Stimulated activated naive CD8-positive, alpha-beta T cell treated with anti-CD3 and anti-CD28 coated beads, Interleukin-15, amount 100 ng/mL, for 72 hours (primary cell): ENCODE measurements around the gene GJB5.

Experiments used
- ATAC-seq: fragments of 150-1000 bp; cut with Tn5 transposase; 2 replicates; pipeline ENCODE4 v1.10.0; 2021; ENCODE audit warnings: mild to moderate bottlenecking, moderate library complexity
- DNase-seq, 2 donors: peaks; one replicate each; pipeline ENCODE4 v3.0.0; 2021 to 2022
- H3K27ac Mint-ChIP-seq, 2 donors: one replicate each; pipeline ENCODE4 v1.8.0; 2022; ENCODE audit warnings: mild to moderate bottlenecking in 2 of 2, mixed read lengths in 2 of 2, moderate library complexity in 2 of 2
- H3K27me3 Mint-ChIP-seq: one replicate; pipeline ENCODE4 v1.8.0; 2022; ENCODE audit warnings: mixed read lengths
- H3K4me1 Mint-ChIP-seq: one replicate; pipeline ENCODE4 v1.8.0; 2022; ENCODE audit warnings: mild to moderate bottlenecking, mixed read lengths
- H3K4me3 Mint-ChIP-seq, 2 donors: one replicate each; pipeline ENCODE4 v1.8.0; 2022; ENCODE audit warnings: mild to moderate bottlenecking in 2 of 2, mixed read lengths in 2 of 2, moderate library complexity in 1 of 2
- H3K9me3 Mint-ChIP-seq, 2 donors: one replicate each; pipeline ENCODE4 v1.8.0; 2022; ENCODE audit warnings: mixed read lengths in 2 of 2

Gene GJB5

DNA sequence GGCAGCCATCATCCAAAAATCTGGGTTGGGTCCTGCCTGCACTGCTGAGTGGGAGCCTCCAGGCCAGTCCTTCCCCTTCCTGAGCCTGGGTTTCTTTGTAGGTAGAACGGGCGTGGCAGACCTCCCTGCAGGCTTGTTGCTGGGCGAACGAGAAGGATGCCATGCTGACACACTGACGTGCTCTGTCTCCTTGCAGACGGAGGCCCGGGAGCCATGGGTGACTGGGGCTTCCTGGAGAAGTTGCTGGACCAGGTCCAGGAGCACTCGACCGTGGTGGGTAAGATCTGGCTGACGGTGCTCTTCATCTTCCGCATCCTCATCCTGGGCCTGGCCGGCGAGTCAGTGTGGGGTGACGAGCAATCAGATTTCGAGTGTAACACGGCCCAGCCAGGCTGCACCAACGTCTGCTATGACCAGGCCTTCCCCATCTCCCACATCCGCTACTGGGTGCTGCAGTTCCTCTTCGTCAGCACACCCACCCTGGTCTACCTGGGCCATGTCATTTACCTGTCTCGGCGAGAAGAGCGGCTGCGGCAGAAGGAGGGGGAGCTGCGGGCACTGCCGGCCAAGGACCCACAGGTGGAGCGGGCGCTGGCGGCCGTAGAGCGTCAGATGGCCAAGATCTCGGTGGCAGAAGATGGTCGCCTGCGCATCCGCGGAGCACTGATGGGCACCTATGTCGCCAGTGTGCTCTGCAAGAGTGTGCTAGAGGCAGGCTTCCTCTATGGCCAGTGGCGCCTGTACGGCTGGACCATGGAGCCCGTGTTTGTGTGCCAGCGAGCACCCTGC is 39.3 kb downstream of the GJB5 start:
- Mint-ChIP-seq H3K27me3 (peaks cover 41% of the 10 kb centered on the region), H3K9me3 (no peaks in the 10 kb centered on the region), H3K4me3 (no peak overlapping the region), H3K4me1 (peaks cover 21% of the 10 kb centered on the region), H3K27ac (no peak overlapping the region)
- ATAC-seq (no peak), DNase-seq (no peak)

GRCh38 chr1:34794790-34795180 is 39.9 kb downstream of the GJB5 start:
- H3K4me1 Mint-ChIP-seq, result peaks cover 19% of the 10 kb centered on the region
- no peak overlapping the region for H3K27ac Mint-ChIP-seq
- peaks cover 41% of the 10 kb centered on the region for H3K27me3 Mint-ChIP-seq
- no peak overlapping the region for H3K4me3 Mint-ChIP-seq
- no peaks in the 10 kb centered on the region for H3K9me3 Mint-ChIP-seq
- no peak for DNase-seq
- peak; percentile 13 for ATAC-seq

GRCh38 chr1:34795916-34796315 is 41.1 kb downstream of the GJB5 start:
- no peaks in the 10 kb centered on the region for H3K9me3 Mint-ChIP-seq
- no peak for DNase-seq

DNA sequence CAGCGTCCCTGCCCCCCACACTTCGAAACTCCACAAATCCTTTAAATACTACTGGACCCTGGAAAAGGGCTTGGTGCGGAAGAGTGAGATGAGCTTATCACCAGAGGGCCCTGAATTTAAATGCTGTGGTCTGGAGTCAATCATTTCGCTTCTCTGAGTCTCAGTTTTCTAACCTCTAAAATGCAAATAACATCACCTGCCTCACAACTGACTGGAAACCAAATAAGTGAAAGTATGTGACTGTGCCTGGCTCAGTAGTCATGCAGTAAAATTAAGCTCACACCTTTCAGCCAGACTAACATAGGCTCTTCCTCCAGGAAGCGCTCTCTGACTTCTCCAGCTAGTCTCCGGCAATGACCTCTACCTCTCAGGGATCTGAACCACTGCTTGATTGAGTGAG is 42.1 kb downstream of the GJB5 start:
- peaks cover 26% of the 10 kb centered on the region for H3K27me3 Mint-ChIP-seq
- H3K4me1 Mint-ChIP-seq, result peaks cover 21% of the 10 kb centered on the region
- H3K4me3 Mint-ChIP-seq, result no peak overlapping the region
- H3K9me3 Mint-ChIP-seq, result no peaks in the 10 kb centered on the region
- DNase-seq (no peak), ATAC-seq (peak; percentile 34)
- H3K27ac Mint-ChIP-seq, result no peak overlapping the region

More at GRCh38 chr1:34795916-34796315, 41.1 kb downstream of the GJB5 start:
- Mint-ChIP-seq H3K4me1 (peaks cover 20% of the 10 kb centered on the region), H3K27me3 (peaks cover 33% of the 10 kb centered on the region), H3K4me3 (no peak overlapping the region), H3K27ac (no peak overlapping the region)
- no peak for ATAC-seq

- Mint-ChIP-seq H3K27ac (peak overlapping the region; percentile 31 to 72), H3K9me3 (peaks cover 0 to 8% of the 10 kb centered on the region in 2 donors), H3K4me3 (peak overlapping the region in 1 of 2 donors; percentile 6), H3K27me3 (peaks cover 2% of the 10 kb centered on the region), H3K4me1 (peaks cover 21% of the 10 kb centered on the region)
- ATAC-seq (peak; percentile 80), DNase-seq (no peak)
Observed at GRCh38 chr1:34800214-34800613, 45.4 kb downstream of the GJB5 start.

GRCh38 chr1:34803770-34804169 is 48.9 kb downstream of the GJB5 start:
- no peak for ATAC-seq
- Mint-ChIP-seq H3K27me3 (no peaks in the 10 kb centered on the region), H3K4me3 (no peak overlapping the region), H3K27ac (no peak overlapping the region), H3K9me3 (peaks cover 0 to 8% of the 10 kb centered on the region in 2 donors), H3K4me1 (peaks cover 12% of the 10 kb centered on the region)
- DNase-seq, result no peak

GRCh38 chr1:34806396-34806795 is 51.5 kb downstream of the GJB5 start:
- Mint-ChIP-seq H3K27me3 (no peaks in the 10 kb centered on the region), H3K4me1 (no peaks in the 10 kb centered on the region), H3K4me3 (no peak overlapping the region), H3K9me3 (peaks cover 4 to 20% of the 10 kb centered on the region in 2 donors), H3K27ac (no peak overlapping the region)
- DNase-seq (no peak), ATAC-seq (no peak)
